GM12878 (cell line): ENCODE measurements around the gene MAST4. TPM values are rescaled to one million over a fixed set of nuclear protein-coding genes. Genes with fewer than 3 reads are reported as not detected.

Source experiments
- ATAC-seq: fragments of 200-7000 bp; cut with Tn5 transposase; 3 replicates; pipeline ENCODE4 v1.9.1; 2020; ENCODE audit warnings: mild to moderate bottlenecking, moderate library complexity
- BruUV-seq: library from RNA; stranded (reverse); fragments of 400-500 nt; replicated peaks from 2 replicates; lab custom pipeline; 2021; lab: Mats Ljungman, UMichigan
- CTCF ChIA-PET: fragments of 300-600 bp; sonication (Branson Sonifier 250); formaldehyde crosslinking; extraction: SDS; loops from one replicate; lab custom pipeline; 2021; ENCODE audit warnings: inconsistent platforms; lab: Yijun Ruan, JAX
- POLR2A ChIA-PET: fragments of 350-600 bp; formaldehyde crosslinking; extraction: SDS; loops from one replicate; lab custom pipeline; 2021; ENCODE audit warnings: inconsistent platforms; lab: Charles Lee
- RAD21 ChIA-PET: fragments of 300-600 bp; sonication (Branson Sonifier 250); formaldehyde crosslinking; loops from one replicate; lab custom pipeline; 2023; ENCODE audit warnings: antibody characterized with exemption; ENCODE audit not compliant: unreplicated experiment; lab: Charles Lee
- SMC1A ChIA-PET: fragments of 300-600 bp; sonication (Branson Sonifier 250); formaldehyde crosslinking; loops from one replicate; lab custom pipeline; 2023; ENCODE audit not compliant: unreplicated experiment, uncharacterized antibody; lab: Charles Lee
- DNase-seq: peaks from one replicate; pipeline ENCODE4 v3.0.0-alpha.2; 2011; ENCODE audit warnings: low read depth, low spot score
- FAIRE-seq: peaks from 3 replicates; lab custom pipeline; 2011; peaks lifted over from hg19 to GRCh38; lab: Jason Lieb, UNC
- H2AFZ ChIP-seq: 2 replicates; pipeline ENCODE4 v1.6.0; 2011; ENCODE audit warnings: low read depth, low read length, control low read depth; ENCODE audit not compliant: control insufficient read depth
- H3K27ac ChIP-seq: 2 replicates; pipeline ENCODE4 v1.5.1; 2011; ENCODE audit warnings: control low read depth; ENCODE audit not compliant: control insufficient read depth, insufficient read depth
- H3K27me3 ChIP-seq, 2 experiments: replicated peaks in 1 of 2; 2 replicates each; pipeline versions ENCODE4 v1.6.0 to v1.6.1; 2011; ENCODE audit warnings: low read length in 1 of 2; ENCODE audit not compliant: control insufficient read depth in 2 of 2, insufficient read depth in 2 of 2
- H3K36me3 ChIP-seq, 2 experiments: 2 replicates each; pipeline ENCODE4 v1.5.1; 2011; ENCODE audit warnings: low read length in 1 of 2; ENCODE audit not compliant: control insufficient read depth in 2 of 2, insufficient read depth in 2 of 2
- H3K4me1 ChIP-seq: 2 replicates; pipeline ENCODE4 v1.6.1; 2011; ENCODE audit warnings: mild to moderate bottlenecking, low read length, moderate library complexity, mixed read lengths; ENCODE audit not compliant: control insufficient read depth, insufficient read depth
- H3K4me2 ChIP-seq: 2 replicates; pipeline ENCODE4 v1.6.0; 2011; ENCODE audit warnings: control low read depth; ENCODE audit not compliant: control insufficient read depth, insufficient read depth
- H3K4me3 ChIP-seq: fragments of 200-600 bp; sonication (generic); 2 replicates; pipeline ENCODE4 v1.5.1; 2016
- H3K79me2 ChIP-seq: 2 replicates; pipeline ENCODE4 v1.6.0; 2011; ENCODE audit warnings: low read length; ENCODE audit not compliant: control insufficient read depth, insufficient read depth
- H3K9ac ChIP-seq: 2 replicates; pipeline ENCODE4 v1.8.0; 2011; ENCODE audit warnings: low read length, control low read depth, mixed read lengths; ENCODE audit not compliant: control insufficient read depth, insufficient read depth
- H3K9me3 ChIP-seq: replicated peaks from 3 replicates; pipeline ENCODE4 v1.5.1; 2011; ENCODE audit warnings: mild to moderate bottlenecking, low read length; ENCODE audit not compliant: control insufficient read depth, insufficient read depth
- H4K20me1 ChIP-seq: 2 replicates; pipeline ENCODE4 v1.6.0; 2011; ENCODE audit not compliant: control insufficient read depth, insufficient read depth
- CREM ChIP-seq: IDR thresholded peaks from 2 replicates; pipeline ENCODE4 v1.6.1; 2014; ENCODE audit warnings: antibody characterized with exemption, low read depth
- ESRRA ChIP-seq: IDR thresholded peaks from 2 replicates; pipeline ENCODE4 v1.6.1; 2012; ENCODE audit warnings: mild to moderate bottlenecking, low read length, improper control_type of control experiment
- MYC ChIP-seq: IDR thresholded peaks from 2 replicates; pipeline ENCODE4 v1.6.1; 2011; ENCODE audit warnings: mild to moderate bottlenecking, low read length, moderate library complexity, inconsistent platforms; ENCODE audit not compliant: insufficient read depth, insufficient replicate concordance, insufficient read length, severe bottlenecking
- NBN ChIP-seq: fragments of 450-650 bp; IDR thresholded peaks from 2 replicates; pipeline ENCODE4 v1.6.1; 2016
- NFYB ChIP-seq: IDR thresholded peaks from 2 replicates; pipeline ENCODE4 v1.6.1; 2011; ENCODE audit warnings: low read depth, mild to moderate bottlenecking, low read length, improper control_type of control experiment, moderate library complexity; ENCODE audit not compliant: insufficient read depth
- RBBP5 ChIP-seq: fragments of 200-600 bp; sonication (generic); conservative IDR thresholded peaks from 2 replicates; pipeline ENCODE4 v1.6.1; 2016
- RFX5 ChIP-seq: IDR thresholded peaks from 2 replicates; pipeline ENCODE4 v1.6.1; 2011; ENCODE audit warnings: low read depth, low read length, improper control_type of control experiment
- SIN3A ChIP-seq: IDR thresholded peaks from 2 replicates; pipeline ENCODE4 v1.6.1; 2012; ENCODE audit warnings: low read depth, low read length, improper control_type of control experiment
- SMAD1 ChIP-seq: fragments of 450-650 bp; IDR thresholded peaks from 2 replicates; pipeline ENCODE4 v1.6.1; 2018; ENCODE audit warnings: mild to moderate bottlenecking, low read depth; ENCODE audit not compliant: partially characterized antibody
- SP1 ChIP-seq: IDR thresholded peaks from one replicate; pipeline ENCODE4 v1.6.1; 2011; ENCODE audit warnings: low read depth, low read length
- ZNF384 ChIP-seq: IDR thresholded peaks from 2 replicates; pipeline ENCODE4 v1.6.1; 2012; ENCODE audit warnings: low read depth, mild to moderate bottlenecking, low read length, improper control_type of control experiment, borderline replicate concordance
- WGBS: methylation state at CpG from one replicate; pipeline ENCODE4 v1.1.6; 2016; ENCODE audit warnings: low lambda C conversion rate; ENCODE audit not compliant: insufficient replicate concordance, insufficient coverage; ENCODE audit errors: missing lambda C conversion rate; 5-methylcytosine and 5-hydroxymethylcytosine counted together
- in situ Hi-C: fragments of 300-500 bp; cut with MboI; formaldehyde crosslinking; loops from 9 replicates; pipeline ENCODE4 v1.14.3; 2018; ENCODE audit warnings: mixed read lengths
- intact Hi-C: fragments of 100-400 bp; cut with micrococcal nuclease; formaldehyde crosslinking; loops from one replicate; pipeline ENCODE4 v1.14.2; 2022; ENCODE audit not compliant: unreplicated experiment
- polyA plus RNA-seq, 11 experiments: library from polyadenylated mRNA; depleted of rRNA in 4 of 11; unstranded in 6 of 11; stranded (reverse) in 5 of 11; fragments of >200 nt; fragmentation: Nextera tagmentation in 4 of 11; fragmentation: Illumina TruSeq in 1 of 11; extraction: Ambion mirVana in 4 of 11; extraction: Trizol in 1 of 11; gene quantifications; 1 replicate in 1 of 11; 2 replicates in 10 of 11; pipeline versions ENCODE4 v1.2.1 to v1.2.3, GENCODE V29; 2011 to 2016; ENCODE audit warnings: inconsistent platforms in 2 of 11, missing spikeins in 2 of 11, low read depth in 1 of 11
- total RNA-seq, 4 experiments: library from RNA; depleted of rRNA in 3 of 4; stranded (reverse); fragments of >200 nt in 3 of 4; fragmentation: Illumina TruSeq in 1 of 4; extraction: Trizol in 1 of 4; gene quantifications; 2 replicates each; pipeline versions ENCODE4 v1.2.1 to v1.2.3, GENCODE V29; 2013 to 2021
- TF ChIP-seq, protein P1 (sequence below): fragments of 450-650 bp; formaldehyde crosslinking; IDR thresholded peaks from 2 replicates; pipeline ENCODE4 v1.4.0; 2020; ENCODE audit warnings: mild to moderate bottlenecking, moderate library complexity
- TF ChIP-seq, protein P2 (sequence below): IDR thresholded peaks from 2 replicates; pipeline ENCODE4 v1.6.1; 2011; ENCODE audit warnings: borderline replicate concordance, low read depth, mild to moderate bottlenecking, moderate library complexity, low read length; ENCODE audit not compliant: insufficient read depth, poor library complexity, severe bottlenecking

The MAST4 gene
- total and polyA plus RNA-seq, 10 of the 15 experiments (the other 5 are each of a cell fraction or from before 2014, with no cell fraction given), result 0.02 to 1.6 (median 0.29) TPM; not detected in 1

DNA sequence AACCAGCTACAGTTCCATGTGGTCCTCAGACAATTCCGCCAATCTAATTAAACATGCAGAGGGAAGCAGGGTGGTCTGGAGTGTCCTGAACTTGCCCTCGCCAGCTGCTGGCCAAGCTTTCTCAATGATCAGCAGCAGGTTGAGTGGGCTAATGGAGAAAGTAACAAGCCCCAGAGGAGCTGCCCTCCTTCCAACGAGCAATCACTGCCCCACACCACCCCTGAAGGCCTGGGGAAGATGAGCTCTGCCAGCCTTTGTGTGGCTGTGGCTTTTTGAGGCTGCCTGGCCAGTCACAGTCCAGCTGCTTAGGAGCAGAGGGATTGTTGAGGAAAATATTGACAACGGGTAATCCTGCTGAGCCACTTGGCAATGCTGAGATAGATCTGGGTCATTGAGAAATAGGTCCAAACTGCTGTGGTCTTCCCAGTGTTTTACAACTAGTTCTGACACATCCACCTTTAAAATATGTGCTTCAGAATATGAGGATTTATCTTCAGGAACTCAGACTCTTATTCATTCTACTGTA lies 493.1 kb downstream of the MAST4 start:
- ChIA-PET SMC1A (no interaction called here), POLR2A (no interaction called here), CTCF (no interaction called here)
- Histone ChIP-seq H3K9ac (no peak overlapping the region), H2AFZ (no peak overlapping the region), H3K4me3 (no peak overlapping the region), H3K4me1 (no peaks in the 10 kb centered on the region), H4K20me1 (no peaks in the 10 kb centered on the region)
- WGBS, result 51% methylated on average over 4 of the region's 4 CpGs
- TF ChIP-seq MYC, result no peak
- TF ChIP-seq ESRRA, result no peak
- TF ChIP-seq SP1, result no peak
- TF ChIP-seq RFX5, result no peak
- TF ChIP-seq SMAD1, result no peak
- TF ChIP-seq CREM, result no peak
- TF ChIP-seq NBN, result no peak
- TF ChIP-seq NFYB, result no peak
- no peak for TF ChIP-seq RBBP5
- TF ChIP-seq, protein P1, sequence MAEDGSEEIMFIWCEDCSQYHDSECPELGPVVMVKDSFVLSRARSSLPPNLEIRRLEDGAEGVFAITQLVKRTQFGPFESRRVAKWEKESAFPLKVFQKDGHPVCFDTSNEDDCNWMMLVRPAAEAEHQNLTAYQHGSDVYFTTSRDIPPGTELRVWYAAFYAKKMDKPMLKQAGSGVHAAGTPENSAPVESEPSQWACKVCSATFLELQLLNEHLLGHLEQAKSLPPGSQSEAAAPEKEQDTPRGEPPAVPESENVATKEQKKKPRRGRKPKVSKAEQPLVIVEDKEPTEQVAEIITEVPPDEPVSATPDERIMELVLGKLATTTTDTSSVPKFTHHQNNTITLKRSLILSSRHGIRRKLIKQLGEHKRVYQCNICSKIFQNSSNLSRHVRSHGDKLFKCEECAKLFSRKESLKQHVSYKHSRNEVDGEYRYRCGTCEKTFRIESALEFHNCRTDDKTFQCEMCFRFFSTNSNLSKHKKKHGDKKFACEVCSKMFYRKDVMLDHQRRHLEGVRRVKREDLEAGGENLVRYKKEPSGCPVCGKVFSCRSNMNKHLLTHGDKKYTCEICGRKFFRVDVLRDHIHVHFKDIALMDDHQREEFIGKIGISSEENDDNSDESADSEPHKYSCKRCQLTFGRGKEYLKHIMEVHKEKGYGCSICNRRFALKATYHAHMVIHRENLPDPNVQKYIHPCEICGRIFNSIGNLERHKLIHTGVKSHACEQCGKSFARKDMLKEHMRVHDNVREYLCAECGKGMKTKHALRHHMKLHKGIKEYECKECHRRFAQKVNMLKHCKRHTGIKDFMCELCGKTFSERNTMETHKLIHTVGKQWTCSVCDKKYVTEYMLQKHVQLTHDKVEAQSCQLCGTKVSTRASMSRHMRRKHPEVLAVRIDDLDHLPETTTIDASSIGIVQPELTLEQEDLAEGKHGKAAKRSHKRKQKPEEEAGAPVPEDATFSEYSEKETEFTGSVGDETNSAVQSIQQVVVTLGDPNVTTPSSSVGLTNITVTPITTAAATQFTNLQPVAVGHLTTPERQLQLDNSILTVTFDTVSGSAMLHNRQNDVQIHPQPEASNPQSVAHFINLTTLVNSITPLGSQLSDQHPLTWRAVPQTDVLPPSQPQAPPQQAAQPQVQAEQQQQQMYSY (CRISPR knock-in tag), result no peak
- TF ChIP-seq SIN3A, result no peak
- TF ChIP-seq, protein P2, sequence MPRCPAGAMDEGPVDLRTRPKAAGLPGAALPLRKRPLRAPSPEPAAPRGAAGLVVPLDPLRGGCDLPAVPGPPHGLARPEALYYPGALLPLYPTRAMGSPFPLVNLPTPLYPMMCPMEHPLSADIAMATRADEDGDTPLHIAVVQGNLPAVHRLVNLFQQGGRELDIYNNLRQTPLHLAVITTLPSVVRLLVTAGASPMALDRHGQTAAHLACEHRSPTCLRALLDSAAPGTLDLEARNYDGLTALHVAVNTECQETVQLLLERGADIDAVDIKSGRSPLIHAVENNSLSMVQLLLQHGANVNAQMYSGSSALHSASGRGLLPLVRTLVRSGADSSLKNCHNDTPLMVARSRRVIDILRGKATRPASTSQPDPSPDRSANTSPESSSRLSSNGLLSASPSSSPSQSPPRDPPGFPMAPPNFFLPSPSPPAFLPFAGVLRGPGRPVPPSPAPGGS, result no peak
- no peak for TF ChIP-seq ZNF384
- TF ChIP-seq, all 136 proteins: peak for 0
- RAD21 ChIA-PET, result no interaction called here
- H3K36me3 ChIP-seq, result no peaks in the 10 kb centered on the region
- in situ Hi-C loops, result no loop called here
- no TSS peak for BruUV-seq
- no peak for DNase-seq
- H3K79me2 ChIP-seq, result no peaks in the 10 kb centered on the region
- intact Hi-C loops, result no loop called here
- H3K27ac ChIP-seq, result no peak overlapping the region
- no peak overlapping the region for H3K4me2 ChIP-seq
- FAIRE-seq, result no peak
- no peak for ATAC-seq
- no peaks in the 10 kb centered on the region for H3K9me3 ChIP-seq
- H3K27me3 ChIP-seq, result peaks cover 0 to 1% of the 10 kb centered on the region in 2 experiments; a peak in 1 of 4 replicates
